GM10847 (cell line): Measurements from ENCODE around the gene TTC4.
A peak's percentile ranks its signal among the peaks of the same experiment; 100 is the strongest.

Experiments used
- POLR2A ChIP-seq: IDR thresholded peaks from 2 replicates; pipeline ENCODE4 v1.6.1; 2011; ENCODE audit not compliant: insufficient read length; ENCODE audit errors: extremely low read depth

Gene TTC4, protein sequence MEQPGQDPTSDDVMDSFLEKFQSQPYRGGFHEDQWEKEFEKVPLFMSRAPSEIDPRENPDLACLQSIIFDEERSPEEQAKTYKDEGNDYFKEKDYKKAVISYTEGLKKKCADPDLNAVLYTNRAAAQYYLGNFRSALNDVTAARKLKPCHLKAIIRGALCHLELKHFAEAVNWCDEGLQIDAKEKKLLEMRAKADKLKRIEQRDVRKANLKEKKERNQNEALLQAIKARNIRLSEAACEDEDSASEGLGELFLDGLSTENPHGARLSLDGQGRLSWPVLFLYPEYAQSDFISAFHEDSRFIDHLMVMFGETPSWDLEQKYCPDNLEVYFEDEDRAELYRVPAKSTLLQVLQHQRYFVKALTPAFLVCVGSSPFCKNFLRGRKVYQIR

DNA sequence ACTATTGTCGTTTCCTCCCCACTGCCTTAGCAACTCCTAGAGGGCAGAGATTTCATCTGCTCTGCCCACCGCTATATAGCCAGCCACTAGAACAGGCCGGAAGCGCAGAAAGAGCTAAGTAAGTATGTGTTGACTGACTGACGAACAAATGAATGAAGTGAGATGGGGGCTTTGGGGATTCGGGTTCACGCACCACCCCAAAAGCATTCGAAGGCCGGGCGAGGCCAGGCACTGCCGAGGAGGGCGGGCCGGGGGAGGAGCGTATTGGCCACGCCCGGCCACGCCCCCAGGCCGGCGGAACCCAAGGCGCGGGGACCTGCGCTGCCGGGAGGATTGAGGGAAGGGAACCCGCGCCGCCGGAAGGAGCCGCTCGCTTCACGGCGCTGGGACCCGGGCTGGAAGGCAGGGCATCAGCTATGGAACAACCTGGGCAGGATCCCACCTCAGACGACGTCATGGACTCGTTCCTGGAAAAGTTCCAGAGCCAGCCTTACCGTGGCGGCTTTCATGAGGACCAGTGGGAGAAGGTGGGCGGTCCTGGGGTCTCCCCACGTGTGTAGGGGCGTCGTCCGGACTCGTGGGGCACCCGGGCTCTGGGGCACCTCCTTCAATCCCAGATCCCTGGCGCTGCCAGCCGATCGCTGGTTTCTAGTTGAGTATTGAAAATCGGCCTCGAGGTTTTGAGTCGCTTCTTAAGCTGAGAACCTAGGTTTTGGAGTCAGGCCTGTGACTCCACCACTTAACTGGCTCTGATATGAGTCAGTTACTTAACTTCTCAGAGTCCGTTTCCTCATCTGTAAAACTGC lies at the start of gene TTC4:
TTC4 (plus strand) TSS at position 369 of the 806 bp plus-strand sequence; CDS start at position 417, 48 bp downstream.
- TF ChIP-seq POLR2A, result peak; percentile 85

DNA sequence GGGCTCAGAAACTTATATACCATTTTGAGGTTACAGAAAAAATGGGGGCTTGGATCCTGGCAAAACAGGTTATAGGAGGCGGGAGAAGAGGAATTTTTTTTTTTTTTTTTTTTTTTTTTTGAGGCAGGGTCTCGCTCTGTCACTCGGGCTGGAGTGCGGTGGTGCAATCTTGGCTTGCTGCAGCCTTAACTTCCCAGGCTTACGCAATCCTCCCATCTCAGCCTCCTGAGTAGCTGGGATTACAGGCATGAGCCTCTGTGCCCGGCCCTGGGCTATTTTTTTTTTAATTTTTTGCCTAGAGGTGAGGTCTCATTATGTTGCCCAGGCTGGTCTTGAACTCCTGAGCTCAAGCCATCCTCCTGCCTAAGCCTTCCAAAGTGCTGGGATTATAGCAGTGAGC lies 49.3 kb upstream of the TTC4 start:
- TF ChIP-seq POLR2A, result no peak

DNA sequence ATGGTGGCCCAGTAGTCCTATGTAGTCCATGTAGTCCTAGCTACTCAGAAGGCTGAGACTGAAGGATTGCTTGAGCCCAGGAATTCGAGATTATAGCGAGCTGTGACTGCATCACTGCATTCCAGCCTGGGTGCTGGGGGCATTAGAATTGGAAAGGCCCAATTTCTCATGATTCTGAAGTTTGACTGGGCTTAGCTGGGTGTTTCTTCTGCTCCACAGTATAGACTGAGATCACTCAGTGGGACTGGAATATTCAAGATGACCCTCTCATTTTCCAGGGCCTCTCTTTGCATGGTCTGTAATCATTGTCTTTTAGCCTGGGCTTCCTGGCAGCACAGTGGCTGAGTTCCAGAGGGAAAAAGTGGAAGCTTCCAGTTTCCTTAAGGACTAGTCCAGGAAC lies 47.9 kb upstream of the TTC4 start:
- TF ChIP-seq POLR2A, result no peak

DNA sequence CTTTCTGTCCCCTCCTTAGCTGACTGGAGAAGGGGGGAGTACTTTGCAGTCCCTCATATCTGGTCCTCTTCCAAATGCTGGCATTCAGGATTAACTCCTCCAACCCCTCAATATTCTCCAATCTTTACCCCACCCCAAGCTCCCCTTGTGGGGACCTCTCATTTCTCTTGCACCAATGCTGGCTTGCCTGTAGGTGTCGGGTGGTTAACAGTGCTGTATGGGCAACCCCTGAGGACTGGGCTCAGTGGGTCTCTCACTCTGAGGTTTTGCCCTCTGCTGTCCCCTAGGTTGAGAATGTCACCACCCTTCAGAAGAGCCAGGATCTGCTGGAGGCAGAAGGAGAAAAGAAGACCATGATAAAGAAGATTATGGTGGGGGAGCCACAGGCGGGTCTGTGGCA lies 47.1 kb upstream of the TTC4 start:
- no peak for TF ChIP-seq POLR2A

DNA sequence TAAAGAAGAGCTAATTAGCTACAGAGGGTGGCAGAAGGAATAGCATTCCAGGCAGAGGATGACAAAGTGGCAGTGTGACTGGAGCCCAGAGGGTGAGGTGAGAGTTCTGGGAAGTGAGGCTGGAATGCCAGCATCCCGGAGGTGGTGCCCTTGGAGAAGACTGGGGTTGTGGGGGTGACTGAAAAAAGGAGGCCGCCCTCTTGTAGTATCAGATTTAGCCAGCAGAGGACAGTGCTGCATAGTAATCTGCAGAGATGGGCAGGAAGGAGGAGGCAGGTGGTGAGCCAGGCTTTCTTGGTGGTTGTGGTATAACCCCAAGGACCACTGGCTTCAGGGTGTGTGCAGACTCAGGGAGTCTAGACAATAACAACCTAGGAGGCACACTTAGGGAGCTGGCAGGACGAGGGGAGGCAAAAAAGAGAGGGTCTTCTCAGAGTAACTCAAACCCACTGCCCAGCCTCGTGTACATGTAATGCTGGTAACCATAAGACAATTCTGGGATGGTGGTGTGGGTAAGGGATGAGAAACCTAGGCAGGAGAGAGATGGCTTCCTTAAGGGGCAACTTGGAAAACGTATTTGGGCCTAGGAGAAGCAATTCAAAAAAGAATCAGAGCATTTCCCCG lies 43.6 kb upstream of the TTC4 start:
- no peak for TF ChIP-seq POLR2A

GRCh38 chr1:54678776-54679643 lies 36.7 kb upstream of the TTC4 start:
- no peak for TF ChIP-seq POLR2A

DNA sequence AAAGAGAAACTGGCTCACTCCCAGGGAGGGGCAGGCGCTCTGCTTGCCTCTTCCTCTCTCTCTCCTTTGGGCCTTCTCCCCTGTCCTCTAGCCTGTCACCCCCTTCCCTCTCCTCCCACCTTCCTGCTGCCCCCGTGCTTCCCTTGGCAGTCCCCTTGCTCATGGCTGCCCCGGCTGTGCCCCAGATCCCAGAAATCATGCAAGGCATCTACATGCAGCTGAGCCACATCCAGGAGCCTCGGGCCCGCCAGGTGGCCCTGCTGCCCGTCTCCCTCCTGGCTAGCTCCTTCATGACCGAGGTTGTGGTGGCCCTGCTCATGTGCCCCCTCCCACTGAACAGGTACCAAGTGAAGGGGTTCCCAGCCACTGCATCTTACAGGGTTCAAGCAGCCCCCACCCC lies 36.0 kb upstream of the TTC4 start:
- no peak for TF ChIP-seq POLR2A

- TF ChIP-seq POLR2A, result no peak
Observed at GRCh38 chr1:54680387-54680786, 35.3 kb upstream of the TTC4 start.

DNA sequence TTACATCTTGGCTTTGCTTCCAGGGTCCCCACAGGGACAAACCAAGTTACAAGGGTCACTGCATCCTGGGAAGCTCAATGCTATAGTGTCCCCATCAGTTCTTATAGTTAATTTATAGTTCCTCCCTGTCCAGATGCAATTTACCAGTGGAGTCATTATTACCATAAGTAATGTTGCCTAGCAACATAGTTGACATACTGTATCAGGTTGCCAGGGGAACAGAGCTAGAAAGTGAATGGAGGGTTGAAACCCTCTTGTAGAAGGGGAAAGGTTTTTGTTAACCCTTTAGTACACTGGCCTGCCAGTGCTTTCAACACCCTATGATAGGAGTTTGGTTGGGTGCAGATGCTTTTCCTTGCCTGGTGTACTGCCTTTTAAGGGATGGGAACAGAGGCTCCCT lies 34.3 kb upstream of the TTC4 start:
- TF ChIP-seq POLR2A, result no peak

GRCh38 chr1:54683453-54683852 lies 32.2 kb upstream of the TTC4 start:
- TF ChIP-seq POLR2A, result no peak

GRCh38 chr1:54685335-54685905 lies 30.2 kb upstream of the TTC4 start:
- TF ChIP-seq POLR2A, result no peak

DNA sequence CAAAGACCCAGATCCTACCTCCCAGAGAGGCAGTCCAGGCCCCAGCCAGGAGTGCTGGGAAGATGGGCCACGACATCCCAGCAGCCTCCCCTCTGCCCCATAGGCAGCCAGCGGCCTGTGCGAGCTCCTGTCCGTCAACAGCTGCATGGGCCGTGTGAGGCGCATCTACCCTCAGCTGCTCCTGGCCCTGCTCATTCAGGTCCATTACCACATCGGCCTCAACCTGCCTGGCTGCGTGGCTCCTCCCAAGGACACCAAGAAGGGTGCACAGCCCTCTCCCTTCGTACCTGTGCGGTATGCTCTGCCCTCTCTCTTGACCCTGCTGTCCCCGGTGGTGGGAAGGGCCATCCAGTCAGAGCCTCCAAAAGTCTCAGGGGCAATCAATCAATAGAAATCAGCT lies 29.5 kb upstream of the TTC4 start:
- no peak for TF ChIP-seq POLR2A

- TF ChIP-seq POLR2A, result no peak
Observed at GRCh38 chr1:54694771-54695170, 20.9 kb upstream of the TTC4 start.

- no peak for TF ChIP-seq POLR2A
Observed at GRCh38 chr1:54695221-54695620, 20.4 kb upstream of the TTC4 start.

DNA sequence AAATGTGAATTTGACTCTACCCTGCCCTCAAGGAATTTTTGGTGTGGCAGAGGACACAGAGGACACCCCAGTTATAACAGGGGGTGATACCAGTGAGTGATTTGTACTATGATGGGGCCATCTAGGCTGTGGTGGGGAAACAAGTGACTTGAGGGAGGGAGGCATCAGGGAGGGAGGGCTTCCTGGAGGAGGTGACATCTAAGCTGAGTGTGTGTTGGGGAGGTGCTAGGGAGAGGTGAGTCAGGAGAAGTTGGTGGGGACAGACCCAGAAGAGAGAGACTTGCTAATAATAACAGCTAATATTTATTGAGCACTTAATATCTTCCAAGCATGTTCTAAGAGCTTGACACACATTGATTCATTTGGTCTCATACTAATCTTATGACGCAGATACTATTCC lies 19.9 kb upstream of the TTC4 start:
- no peak for TF ChIP-seq POLR2A
